NCI-H2196 treated with DMSO at 0.1 percent for 48 hours (cell line): ENCODE results near the gene HSF4.
"Not testable (repeated sequence)": the region's sequence is repeated elsewhere in the genome, so short reads cannot be mapped to it uniquely, and the experiment has no call there.

Experiments
- DNase-seq: peaks from one replicate; lab custom pipeline; 2025; ENCODE audit not compliant: unreplicated experiment; lab: John Stamatoyannopoulos, UW

HSF4 gene, protein sequence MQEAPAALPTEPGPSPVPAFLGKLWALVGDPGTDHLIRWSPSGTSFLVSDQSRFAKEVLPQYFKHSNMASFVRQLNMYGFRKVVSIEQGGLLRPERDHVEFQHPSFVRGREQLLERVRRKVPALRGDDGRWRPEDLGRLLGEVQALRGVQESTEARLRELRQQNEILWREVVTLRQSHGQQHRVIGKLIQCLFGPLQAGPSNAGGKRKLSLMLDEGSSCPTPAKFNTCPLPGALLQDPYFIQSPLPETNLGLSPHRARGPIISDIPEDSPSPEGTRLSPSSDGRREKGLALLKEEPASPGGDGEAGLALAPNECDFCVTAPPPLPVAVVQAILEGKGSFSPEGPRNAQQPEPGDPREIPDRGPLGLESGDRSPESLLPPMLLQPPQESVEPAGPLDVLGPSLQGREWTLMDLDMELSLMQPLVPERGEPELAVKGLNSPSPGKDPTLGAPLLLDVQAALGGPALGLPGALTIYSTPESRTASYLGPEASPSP

DNA sequence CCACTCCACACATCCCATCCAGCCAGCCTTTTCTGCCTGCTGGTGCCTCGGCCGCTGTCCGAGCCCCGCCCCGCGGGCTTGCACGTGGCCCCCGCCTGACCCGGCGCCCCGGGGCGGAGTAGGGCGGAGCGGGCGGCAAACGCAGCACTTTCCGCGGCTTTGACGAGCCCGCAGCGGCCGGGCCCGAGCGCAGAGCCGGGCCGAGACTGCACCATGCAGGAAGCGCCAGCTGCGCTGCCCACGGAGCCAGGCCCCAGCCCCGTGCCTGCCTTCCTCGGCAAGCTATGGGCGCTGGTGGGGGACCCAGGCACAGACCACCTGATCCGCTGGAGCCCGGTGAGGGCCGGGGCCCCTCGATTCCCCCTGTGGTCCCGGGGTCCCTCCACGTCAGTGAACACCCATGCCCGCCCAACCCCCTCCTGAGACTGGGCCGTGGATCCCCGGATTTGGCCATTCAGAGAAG lies at the start of gene HSF4:
TSS of gene HSF4 (plus strand) at position 147 of the 463 bp plus-strand sequence. CDS start at position 214, 67 bp downstream.
- DNase-seq: peak; percentile 24

GRCh38 chr16:67114793-67115192 lies 49.8 kb upstream of the HSF4 start:
- DNase-seq: no peak

DNA sequence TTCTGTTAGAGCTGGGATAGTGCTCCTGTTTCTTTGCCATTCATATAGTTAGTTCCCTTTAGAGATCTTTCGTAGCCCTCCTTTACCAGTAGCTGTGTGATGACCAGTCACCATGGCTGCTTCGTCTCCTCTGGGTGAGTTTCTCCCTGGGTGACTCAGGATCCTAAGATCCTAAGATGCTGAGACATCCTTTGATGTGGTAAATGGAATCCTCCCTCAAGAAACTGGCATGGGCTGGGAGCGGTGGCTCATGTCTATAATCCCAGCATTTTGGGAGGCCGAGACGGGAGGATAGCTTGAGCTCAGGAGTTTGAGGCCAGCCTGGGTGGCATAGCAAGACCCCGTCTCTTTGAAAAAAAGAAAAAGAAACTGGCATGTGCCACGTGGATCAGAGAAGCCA lies 48.9 kb upstream of the HSF4 start:
- DNase-seq: no peak

DNA sequence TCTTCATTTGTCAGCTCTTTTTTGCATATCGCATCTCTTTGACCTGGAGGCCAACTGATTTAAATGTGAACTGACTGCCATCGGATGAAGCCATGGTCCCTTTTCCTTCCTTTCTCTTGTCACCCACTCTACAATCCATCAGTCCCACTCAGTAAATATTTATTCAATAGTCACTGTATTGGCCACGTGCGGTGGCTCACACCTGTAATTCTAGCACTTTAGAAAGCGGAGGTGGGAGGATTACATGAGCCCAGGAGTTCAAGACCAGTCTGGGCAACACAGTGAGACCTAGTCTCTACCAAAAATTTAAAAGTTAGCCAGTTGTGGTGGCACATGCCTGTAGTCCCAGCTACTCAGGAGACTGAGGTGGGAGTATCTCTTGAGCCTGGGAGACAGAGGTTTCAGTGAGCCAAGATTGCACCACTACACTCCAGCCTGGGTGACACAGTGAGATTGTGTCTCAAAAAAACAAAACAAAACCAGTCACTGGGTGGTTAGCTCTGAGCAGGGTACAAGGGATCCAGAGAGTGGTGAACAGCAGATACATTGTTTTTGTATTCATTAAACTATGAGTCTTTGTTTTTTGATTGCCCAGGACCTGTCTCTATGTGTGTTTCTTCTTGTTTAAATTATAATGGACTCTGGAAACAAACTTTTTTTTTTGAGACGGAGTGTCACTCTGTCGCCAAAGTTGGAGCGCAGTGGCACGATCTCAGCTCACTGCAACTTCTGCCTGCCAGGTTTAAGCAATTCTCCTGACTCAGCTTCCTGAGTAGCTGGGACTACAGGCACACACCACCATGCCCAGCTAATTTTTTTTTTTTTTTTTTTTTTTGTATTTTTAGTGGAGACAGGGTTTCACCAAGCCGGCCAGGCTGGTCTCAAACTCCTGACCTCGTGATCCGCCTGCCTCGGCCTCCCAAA lies 47.9 kb upstream of the HSF4 start:
- DNase-seq: no peak

DNA sequence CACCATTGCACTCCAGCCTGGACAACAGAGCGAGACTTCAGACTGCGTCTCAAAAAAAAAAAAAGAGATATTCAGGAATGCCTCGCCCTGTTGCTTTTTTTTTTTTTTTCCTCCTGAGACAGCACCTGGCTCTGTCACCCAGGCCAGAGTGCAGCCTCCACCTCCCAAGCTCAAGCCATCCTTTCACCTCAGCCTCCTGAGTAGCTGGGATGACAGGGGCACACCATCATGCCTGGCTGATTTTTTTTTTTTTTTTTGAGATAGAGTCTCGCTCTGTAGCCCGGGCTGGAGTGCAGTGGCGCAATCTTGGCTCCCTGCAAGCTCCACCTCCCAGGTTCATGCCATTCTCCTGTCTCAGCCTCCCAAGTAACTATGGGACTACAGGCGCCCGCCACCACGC lies 46.8 kb upstream of the HSF4 start:
- DNase-seq: no peak

DNA sequence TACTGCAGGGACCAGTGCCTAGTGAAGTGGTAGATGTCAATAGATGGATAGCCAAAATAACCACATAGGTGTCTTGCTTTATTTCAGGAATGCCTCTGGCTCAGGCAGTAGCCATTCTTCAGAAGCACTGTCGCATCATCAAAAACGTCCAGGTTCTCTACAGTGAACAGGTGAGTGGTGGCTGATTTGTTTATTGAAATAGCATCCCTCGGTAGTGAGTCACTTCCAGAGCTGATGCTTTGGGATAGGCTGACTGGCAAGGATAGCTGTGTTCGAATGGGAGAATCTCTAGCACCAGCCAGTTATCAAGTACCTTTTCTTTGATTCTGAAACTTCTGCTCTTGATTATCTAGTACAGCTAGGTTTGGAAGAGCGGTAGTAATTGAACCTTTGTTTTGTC lies 44.5 kb upstream of the HSF4 start:
- DNase-seq: no peak

DNA sequence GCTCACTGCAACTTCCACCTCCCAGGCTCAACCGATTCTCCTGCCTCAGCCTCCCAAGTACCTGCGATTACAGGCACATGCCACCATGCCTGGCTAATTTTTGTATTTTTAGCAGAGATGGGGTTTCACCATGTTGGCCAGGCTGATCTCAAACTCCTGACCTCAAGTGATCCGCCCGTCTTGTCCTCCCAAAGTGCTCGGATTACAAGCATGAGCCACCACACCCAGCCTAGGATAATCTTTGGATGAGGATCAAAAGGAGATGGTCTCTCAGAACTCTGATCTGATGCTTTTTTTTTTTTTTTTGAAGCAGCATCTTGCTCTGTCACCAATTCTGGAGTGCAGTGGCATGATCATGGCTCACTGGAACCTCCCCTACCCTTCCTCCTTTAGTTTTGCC lies 41.7 kb upstream of the HSF4 start:
- DNase-seq: not testable (repeated sequence)

GRCh38 chr16:67128417-67128816 lies 36.1 kb upstream of the HSF4 start:
- DNase-seq: no peak

GRCh38 chr16:67128887-67129286 lies 35.7 kb upstream of the HSF4 start:
- DNase-seq: no peak

GRCh38 chr16:67129422-67129821 lies 35.1 kb upstream of the HSF4 start:
- no peak for DNase-seq

GRCh38 chr16:67137605-67138004 lies 26.9 kb upstream of the HSF4 start:
- DNase-seq: no peak

GRCh38 chr16:67141391-67141790 lies 23.2 kb upstream of the HSF4 start:
- no peak for DNase-seq

DNA sequence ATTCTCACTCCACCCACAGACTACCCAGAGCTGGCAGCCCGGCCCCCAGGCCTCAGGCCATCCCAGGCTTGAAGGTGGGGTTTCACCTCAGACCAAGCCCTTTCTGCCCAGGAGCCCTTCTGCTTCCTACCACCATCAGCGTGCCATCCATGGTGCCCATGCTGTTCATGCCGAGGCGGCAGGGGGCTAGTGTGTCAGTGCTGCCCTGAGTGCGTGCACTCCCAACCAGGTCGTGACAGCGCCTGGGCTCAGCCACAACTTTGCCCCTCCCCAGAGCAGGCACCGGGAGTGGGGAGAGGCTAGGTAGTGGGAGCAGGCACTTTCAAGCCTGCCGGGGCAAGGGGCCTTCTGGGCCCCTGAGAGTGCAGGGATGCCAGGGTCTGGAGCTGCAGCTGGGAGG lies 22.2 kb upstream of the HSF4 start:
- DNase-seq: no peak

DNA sequence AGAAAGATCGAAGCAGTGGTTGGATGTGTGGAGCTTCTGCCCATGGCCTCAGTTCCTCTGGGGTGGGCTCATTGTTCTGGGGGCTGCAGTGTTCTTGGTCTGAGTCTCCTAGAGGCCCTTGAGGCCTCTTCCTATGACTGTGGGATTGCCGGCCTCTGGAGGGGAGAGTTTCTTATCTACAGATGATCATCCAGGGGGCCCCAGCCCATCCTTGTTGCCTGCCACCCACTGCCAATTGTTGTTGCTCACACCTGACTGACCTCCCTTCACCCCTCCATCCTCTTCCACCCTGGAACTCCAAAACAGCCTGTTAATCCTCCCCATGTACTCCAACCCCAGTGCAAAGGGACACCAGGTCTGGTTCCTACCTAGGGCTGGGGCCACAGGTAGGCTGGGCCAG lies 19.6 kb upstream of the HSF4 start:
- no peak for DNase-seq

DNA sequence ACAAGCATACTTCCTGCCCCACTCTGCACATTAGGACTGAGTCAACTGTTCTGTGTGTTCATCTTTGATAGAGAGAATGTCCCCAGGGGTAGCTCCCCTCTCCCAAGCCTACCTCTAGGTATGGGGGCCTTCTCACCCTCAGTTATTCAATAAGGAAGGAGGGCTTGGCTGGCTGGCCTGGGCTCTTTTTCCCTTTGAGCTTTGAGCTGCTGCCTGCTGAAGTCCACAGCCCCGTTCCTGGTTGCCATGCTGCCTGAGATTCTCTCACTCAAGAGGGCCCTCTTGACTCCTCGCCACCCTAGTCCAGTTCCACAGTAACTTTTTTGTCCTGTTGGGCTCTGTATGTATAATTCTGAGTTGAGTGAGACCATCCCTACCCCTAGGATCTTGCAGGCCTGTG lies 18.8 kb upstream of the HSF4 start:
- DNase-seq: no peak

DNA sequence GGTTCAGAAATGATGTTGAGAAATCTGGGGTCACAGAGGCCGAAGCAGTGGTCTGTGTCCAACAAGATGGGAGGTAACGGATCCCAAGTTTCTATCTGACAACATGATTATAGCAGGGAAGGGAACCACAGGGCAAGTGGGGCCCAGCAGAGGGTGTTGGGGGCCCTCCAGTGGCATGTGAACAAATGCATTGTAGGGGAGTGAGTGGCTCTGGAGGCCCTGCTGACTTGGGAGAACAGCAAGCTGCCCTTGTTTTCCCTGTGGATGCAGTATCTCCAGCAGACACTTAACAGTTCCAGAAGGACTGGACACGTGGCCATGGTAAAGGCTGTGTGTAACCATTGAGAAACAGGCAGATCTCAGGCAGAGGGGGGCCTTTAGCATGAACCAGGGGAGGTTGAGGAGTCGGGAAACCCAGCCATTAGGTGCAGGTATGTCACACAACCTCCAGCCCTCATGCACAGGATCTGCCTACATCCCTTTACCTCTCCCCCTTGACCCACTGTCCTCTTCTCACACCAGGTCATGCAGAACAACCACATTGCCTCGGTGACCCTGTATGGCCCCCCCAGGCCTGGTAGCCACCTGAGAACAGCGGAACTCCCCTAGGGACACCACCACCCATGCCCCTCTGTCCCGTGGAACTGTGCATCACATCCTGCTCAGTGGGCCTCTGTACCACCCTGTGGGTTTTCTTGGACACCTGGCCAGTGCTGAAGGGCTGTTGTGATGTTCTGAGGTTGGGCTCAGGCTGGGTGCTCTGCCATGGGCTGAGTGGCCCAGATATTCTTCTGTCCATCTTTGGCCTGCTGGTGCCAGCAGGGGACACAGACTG lies 17.8 kb upstream of the HSF4 start:
- no peak for DNase-seq

GRCh38 chr16:67147437-67148140 lies 17.0 kb upstream of the HSF4 start:
- DNase-seq: no peak

- no peak for DNase-seq
These were observed 16.3 kb upstream of the HSF4 start for GRCh38 chr16:67148221-67148620.

GRCh38 chr16:67148656-67149275 lies 15.8 kb upstream of the HSF4 start:
- no peak for DNase-seq
